Measurements from ENCODE around the gene PPP1R14B. TPM values are rescaled to one million over a fixed set of nuclear protein-coding genes. Genes with fewer than 3 reads are reported as not detected.
"Not testable (repeated sequence)": the region's sequence is repeated elsewhere in the genome, so short reads cannot be mapped to it uniquely, and the experiment has no call there.

Gene PPP1R14B
- total RNA-seq, 1 experiment from 2014 or later, result 1,496 TPM

DNA sequence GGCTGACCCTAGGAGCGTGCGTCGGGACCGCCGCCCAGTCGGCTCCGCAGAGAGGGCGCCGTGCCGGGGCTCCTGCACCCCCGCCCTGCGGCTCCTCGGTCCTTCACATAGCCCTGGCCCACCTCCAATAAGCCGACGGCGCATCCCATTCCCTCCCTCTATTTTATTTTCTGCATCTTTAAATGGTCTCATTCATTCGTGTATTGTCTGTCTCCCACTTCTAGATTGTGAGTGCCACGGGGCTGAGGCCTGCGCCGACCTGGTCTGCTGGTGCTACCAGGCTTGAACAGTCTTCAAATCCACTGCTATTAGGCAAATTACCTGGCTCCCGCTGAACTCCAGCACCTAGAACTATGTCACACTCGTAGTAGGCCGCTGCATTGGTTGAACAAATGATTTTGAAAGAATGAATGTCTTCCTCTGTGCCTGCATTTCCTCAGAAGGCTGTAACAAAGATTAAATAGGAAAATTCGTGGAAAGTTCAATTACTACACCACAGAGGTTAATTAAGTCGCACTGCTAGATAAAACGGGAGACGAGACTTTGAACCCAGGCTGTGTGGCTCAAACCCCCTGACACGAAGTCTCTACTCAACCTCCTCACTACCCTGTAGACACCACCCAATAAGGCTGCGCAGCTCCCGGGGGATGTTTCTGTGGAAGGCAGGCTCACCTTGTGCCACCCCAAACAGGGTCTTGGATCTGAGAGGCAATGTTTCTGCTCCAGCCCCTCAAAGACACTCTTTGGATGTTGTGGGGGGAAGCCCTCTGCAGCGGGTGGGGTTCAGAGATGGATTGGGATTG, 1.2 kb upstream of the PPP1R14B start:
- POLR2A ChIA-PET (ENCODE audit: unreplicated experiment), result interaction anchor here (2.6 kb wide), 1 partner anchor 10 kb away, joined by 12 read pairs; no protein-coding TSS in a partner anchor

DNA sequence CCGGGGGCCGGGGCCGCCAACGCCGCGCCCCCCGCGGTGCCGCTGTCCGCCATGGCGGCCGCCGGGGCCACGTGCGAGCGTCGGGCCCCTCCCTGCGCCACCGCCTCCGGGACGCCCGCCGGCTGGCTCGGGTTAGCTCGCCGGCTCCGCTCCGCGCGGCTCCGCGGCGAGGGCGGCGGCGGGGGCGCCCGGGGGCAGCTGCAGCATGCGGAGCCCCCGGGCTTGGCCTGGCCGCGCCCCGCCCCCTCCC, 197 bp downstream of the PPP1R14B start:
- ChIA-PET POLR2A (ENCODE audit: unreplicated experiment) (interaction anchor here (2.6 kb wide), 1 partner anchor 9 kb away, joined by 12 read pairs; no protein-coding TSS in a partner anchor), CTCF (interaction anchor here (0.9 kb wide), 1 partner anchor 54 kb away, joined by 3 read pairs; no protein-coding TSS in a partner anchor)
- H3K4me2 ChIP-seq (ENCODE audit: low read length); H2AFZ ChIP-seq (ENCODE audit: low read length); BruUV-seq (replicated peaks); H4K20me1 ChIP-seq (ENCODE audit: low read length); H3K9me3 ChIP-seq (ENCODE audit: low read length); H3K27me3 ChIP-seq (ENCODE audit: low read length); H3F3A ChIP-seq (ENCODE audit: low read length, unreplicated experiment); H3K9me2 ChIP-seq (replicated peaks; ENCODE audit: low read length); DNase-seq: not testable (repeated sequence)
- peaks cover 49% of the 10 kb centered on the region for H3K79me2 ChIP-seq (ENCODE audit: low read length)
- peaks cover 50% of the 10 kb centered on the region for H3K4me1 ChIP-seq (ENCODE audit: insufficient read depth, low read length)
- peak overlapping the region; percentile 80; the same call in 1 of the 2 replicates for H3K4me3 ChIP-seq (ENCODE audit: low read length)
- peak; percentile 1 for ATAC-seq
- H3K36me3 ChIP-seq (ENCODE audit: low read depth, low read length), result peaks cover 14% of the 10 kb centered on the region; the same call in 1 of the 2 replicates
- intact Hi-C loops (cut with micrococcal nuclease), result loop anchor here (2.0 kb wide), 2 partner anchors 24 to 54 kb away; partner anchors contain the start of gene CATSPERZ
- peak overlapping the region; percentile 93 for H3K9ac ChIP-seq (ENCODE audit: low read length)
- peak overlapping the region; percentile 94 for H3K27ac ChIP-seq (ENCODE audit: low read length)

More for the DNA sequence above, 1.2 kb upstream of the PPP1R14B start:
- TF ChIP-seq EZH2phosphoT487 (IDR thresholded peaks at IDR 0.05; ENCODE audit: borderline replicate concordance, low read length) (no peak), EZH2 (IDR thresholded peaks at IDR 0.05; ENCODE audit: low read length, unreplicated experiment) (no peak)
- TF ChIP-seq, protein P1, sequence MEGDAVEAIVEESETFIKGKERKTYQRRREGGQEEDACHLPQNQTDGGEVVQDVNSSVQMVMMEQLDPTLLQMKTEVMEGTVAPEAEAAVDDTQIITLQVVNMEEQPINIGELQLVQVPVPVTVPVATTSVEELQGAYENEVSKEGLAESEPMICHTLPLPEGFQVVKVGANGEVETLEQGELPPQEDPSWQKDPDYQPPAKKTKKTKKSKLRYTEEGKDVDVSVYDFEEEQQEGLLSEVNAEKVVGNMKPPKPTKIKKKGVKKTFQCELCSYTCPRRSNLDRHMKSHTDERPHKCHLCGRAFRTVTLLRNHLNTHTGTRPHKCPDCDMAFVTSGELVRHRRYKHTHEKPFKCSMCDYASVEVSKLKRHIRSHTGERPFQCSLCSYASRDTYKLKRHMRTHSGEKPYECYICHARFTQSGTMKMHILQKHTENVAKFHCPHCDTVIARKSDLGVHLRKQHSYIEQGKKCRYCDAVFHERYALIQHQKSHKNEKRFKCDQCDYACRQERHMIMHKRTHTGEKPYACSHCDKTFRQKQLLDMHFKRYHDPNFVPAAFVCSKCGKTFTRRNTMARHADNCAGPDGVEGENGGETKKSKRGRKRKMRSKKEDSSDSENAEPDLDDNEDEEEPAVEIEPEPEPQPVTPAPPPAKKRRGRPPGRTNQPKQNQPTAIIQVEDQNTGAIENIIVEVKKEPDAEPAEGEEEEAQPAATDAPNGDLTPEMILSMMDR (conservative IDR thresholded peaks at IDR 0.05; ENCODE audit: low read depth, low read length), result no peak
- Histone ChIP-seq H3K9me3 (ENCODE audit: low read length) (no peaks in the 10 kb centered on the region), H2AFZ (ENCODE audit: low read length) (peak overlapping the region; percentile 82), H3K4me1 (ENCODE audit: insufficient read depth, low read length) (peaks cover 46% of the 10 kb centered on the region), H3K4me2 (ENCODE audit: low read length) (peak overlapping the region; percentile 87), H3K9me2 (replicated peaks; ENCODE audit: low read length) (no peaks in the 10 kb centered on the region), H4K20me1 (ENCODE audit: low read length) (peaks cover 8% of the 10 kb centered on the region), H3K9ac (ENCODE audit: low read length) (peak overlapping the region; percentile 83), H3K27me3 (ENCODE audit: low read length) (no peaks in the 10 kb centered on the region), H3K4me3 (ENCODE audit: low read length) (peak overlapping the region; percentile 68), H3F3A (ENCODE audit: low read length, unreplicated experiment) (no peaks in the 10 kb centered on the region), H3K79me2 (ENCODE audit: low read length) (peaks cover 49% of the 10 kb centered on the region), H3K36me3 (ENCODE audit: low read depth, low read length) (peaks cover 14% of the 10 kb centered on the region; the same call in 1 of the 2 replicates), H3K27ac (ENCODE audit: low read length) (peak overlapping the region; percentile 86)
- no TSS peak for BruUV-seq (replicated peaks)
- CTCF ChIA-PET, result interaction anchor here (0.6 kb wide), 1 partner anchor 56 kb away, joined by 5 read pairs; no protein-coding TSS in a partner anchor
- no peak for DNase-seq
- intact Hi-C loops (cut with micrococcal nuclease), result loop anchor here (2.0 kb wide), 2 partner anchors 23 to 53 kb away; partner anchors contain the start of gene CATSPERZ
- ATAC-seq, result no peak

DNA sequence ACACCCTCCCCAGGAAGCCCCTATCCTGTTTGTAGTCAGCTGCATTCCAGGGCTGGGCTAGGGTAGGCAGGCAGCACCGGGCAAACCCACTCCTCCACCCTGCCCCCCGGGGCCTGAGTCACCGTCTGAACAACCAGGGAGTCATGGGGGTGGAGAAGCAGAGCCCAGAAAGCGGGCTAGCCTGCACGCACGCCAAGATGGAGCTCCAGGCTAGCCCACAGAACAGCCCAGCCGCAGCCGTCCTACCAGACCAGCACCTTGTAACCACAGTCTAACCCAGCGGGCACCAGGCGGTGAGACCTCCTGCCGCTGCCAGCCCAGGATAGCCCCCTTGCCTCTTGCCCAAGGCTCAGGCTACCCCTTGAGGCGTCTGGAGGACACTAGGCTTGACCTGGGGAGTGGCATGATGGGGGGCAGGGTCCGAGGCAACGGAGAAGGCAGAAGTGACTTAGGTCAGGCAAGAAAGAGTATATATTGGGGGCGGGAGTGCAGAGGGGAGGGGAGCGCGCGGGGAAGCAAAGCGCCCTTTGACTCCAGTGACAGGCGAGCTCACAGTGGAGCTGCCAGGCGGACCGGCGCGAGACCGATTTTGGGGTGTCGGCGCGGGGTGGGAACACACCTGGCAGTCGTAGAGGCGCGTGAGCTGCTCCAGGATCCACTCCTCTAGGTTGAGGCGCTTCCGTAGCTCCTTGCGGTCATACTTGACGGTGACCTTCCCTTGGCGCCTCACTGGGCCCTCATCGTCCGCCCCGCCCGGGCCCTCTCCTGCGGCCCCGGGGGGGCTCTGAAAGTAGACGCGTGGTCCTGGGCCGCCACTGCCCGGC, 734 bp downstream of the PPP1R14B start:
- Histone ChIP-seq H3F3A (ENCODE audit: low read length, unreplicated experiment) (no peaks in the 10 kb centered on the region), H3K79me2 (ENCODE audit: low read length) (peaks cover 48% of the 10 kb centered on the region), H3K9me2 (replicated peaks; ENCODE audit: low read length) (no peaks in the 10 kb centered on the region), H3K4me3 (ENCODE audit: low read length) (peak overlapping the region; percentile 80), H3K27me3 (ENCODE audit: low read length) (no peaks in the 10 kb centered on the region), H2AFZ (ENCODE audit: low read length) (no peak overlapping the region), H3K4me1 (ENCODE audit: insufficient read depth, low read length) (peaks cover 49% of the 10 kb centered on the region), H3K27ac (ENCODE audit: low read length) (peak overlapping the region; percentile 94), H3K9me3 (ENCODE audit: low read length) (no peaks in the 10 kb centered on the region), H3K4me2 (ENCODE audit: low read length) (peak overlapping the region; percentile 94), H3K36me3 (ENCODE audit: low read depth, low read length) (peaks cover 14% of the 10 kb centered on the region; the same call in 1 of the 2 replicates), H4K20me1 (ENCODE audit: low read length) (peaks cover 8% of the 10 kb centered on the region; the same call in 1 of the 2 replicates), H3K9ac (ENCODE audit: low read length) (peak overlapping the region; percentile 93)
- ChIA-PET POLR2A (ENCODE audit: unreplicated experiment) (interaction anchor here (0.6 to 2.6 kb wide), 7 partner anchors 8 to 1581 kb away, joined by 3 to 18 read pairs (median 5); partner anchors contain the start of genes NUDT22 and STIP1), CTCF (interaction anchor here (0.7 to 1.3 kb wide), 4 partner anchors 8 to 72 kb away, joined by 3 read pairs; partner anchors contain the start of gene PRDX5)
- DNase-seq (peak; percentile 99), ATAC-seq (peak; percentile 36)
- intact Hi-C loops (cut with micrococcal nuclease), result loop anchor here (2.0 kb wide), 2 partner anchors 25 to 55 kb away; partner anchors contain the start of gene CATSPERZ
- BruUV-seq (replicated peaks), result TSS peak; percentile 47
- TF ChIP-seq EZH2 (IDR thresholded peaks at IDR 0.05; ENCODE audit: low read length, unreplicated experiment) (no peak), EZH2phosphoT487 (IDR thresholded peaks at IDR 0.05; ENCODE audit: borderline replicate concordance, low read length) (no peak)
- TF ChIP-seq, protein P1 (conservative IDR thresholded peaks at IDR 0.05; ENCODE audit: low read depth, low read length), result no peak
